Activated CD8-positive, alpha-beta memory T cell treated with anti-CD3 and anti-CD28 coated beads for 36 hours (primary cell): ENCODE results near the gene FBXO21. TPM values are rescaled to one million over a fixed set of nuclear protein-coding genes. Genes with fewer than 3 reads are reported as not detected.
"Not testable (repeated sequence)": the region's sequence is repeated elsewhere in the genome, so short reads cannot be mapped to it uniquely, and the experiment has no call there.

ENCODE experiments used
- CTCF ChIA-PET: fragments of 350-600 bp; sonication (Branson Sonifier 250); formaldehyde crosslinking; loops from one replicate; lab custom pipeline; 2021; ENCODE audit warnings: antibody characterized with exemption; lab: Charles Lee
- POLR2A ChIA-PET: fragments of 350-600 bp; sonication (Branson Sonifier 250); formaldehyde crosslinking; loops from one replicate; lab custom pipeline; 2021; ENCODE audit warnings: antibody characterized with exemption; lab: Charles Lee
- total RNA-seq, 2 experiments: library from RNA; stranded (reverse); gene quantifications; one replicate each; pipeline ENCODE4 v1.2.3, GENCODE V29; 2021

Gene FBXO21
- total RNA-seq, 2 experiments from 2014 or later, result 27.4 to 28.0 TPM

DNA sequence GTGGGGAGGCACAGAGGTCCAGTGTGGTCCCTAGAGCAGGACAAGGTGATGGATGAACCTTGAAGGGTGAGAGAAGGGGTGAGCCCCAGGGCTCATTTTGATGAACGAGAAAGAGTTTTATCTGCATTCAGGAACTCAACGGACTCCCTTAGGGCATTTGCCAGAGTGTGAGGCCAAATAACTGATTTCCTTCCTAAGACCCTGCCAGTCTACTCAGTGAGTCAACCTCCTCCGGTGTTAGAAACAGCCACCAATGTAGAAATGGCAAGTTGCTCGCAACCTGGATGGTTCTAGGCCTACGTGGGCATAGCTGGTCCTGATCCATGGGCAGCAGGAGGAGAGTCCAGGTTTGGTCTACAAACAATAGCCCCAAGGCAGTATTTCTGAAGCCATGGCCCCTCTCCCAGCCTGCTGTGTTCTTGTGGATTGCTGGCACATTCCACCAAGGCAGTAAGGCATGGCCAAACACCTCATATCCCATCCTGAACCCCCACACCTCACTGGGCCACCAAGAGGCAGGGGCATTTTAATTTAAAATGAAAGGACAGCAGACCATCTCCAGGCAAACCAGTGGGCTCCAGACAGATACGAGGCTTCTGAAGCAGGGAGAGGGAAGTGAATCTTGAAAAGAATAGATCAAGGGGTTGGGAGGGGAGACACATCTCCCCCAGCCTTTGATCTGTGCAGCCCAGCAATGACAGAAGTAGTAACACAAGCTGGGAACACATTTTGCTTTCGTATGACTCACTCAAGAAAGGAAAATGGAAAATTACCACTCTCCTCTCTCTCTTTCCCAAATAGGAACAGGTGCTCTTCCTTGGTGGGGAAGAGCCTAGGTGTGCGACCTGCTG is 65.6 kb downstream of the FBXO21 start:
- CTCF ChIA-PET, result no interaction called here
- POLR2A ChIA-PET, result no interaction called here

- CTCF ChIA-PET, result interaction anchor here (1.1 to 1.6 kb wide), 2 partner anchors 28 to 412 kb away, joined by 3 read pairs; no protein-coding TSS in a partner anchor
- POLR2A ChIA-PET, result no interaction called here
Observed at GRCh38 chr12:117121441-117121840, 68.8 kb downstream of the FBXO21 start.

- POLR2A ChIA-PET, result no interaction called here
- CTCF ChIA-PET, result interaction anchor here (1.3 to 2.7 kb wide), 6 partner anchors 10 to 411 kb away, joined by 3 to 24 read pairs (median 5); no protein-coding TSS in a partner anchor
Observed at GRCh38 chr12:117120787-117121186, 69.5 kb downstream of the FBXO21 start.

DNA sequence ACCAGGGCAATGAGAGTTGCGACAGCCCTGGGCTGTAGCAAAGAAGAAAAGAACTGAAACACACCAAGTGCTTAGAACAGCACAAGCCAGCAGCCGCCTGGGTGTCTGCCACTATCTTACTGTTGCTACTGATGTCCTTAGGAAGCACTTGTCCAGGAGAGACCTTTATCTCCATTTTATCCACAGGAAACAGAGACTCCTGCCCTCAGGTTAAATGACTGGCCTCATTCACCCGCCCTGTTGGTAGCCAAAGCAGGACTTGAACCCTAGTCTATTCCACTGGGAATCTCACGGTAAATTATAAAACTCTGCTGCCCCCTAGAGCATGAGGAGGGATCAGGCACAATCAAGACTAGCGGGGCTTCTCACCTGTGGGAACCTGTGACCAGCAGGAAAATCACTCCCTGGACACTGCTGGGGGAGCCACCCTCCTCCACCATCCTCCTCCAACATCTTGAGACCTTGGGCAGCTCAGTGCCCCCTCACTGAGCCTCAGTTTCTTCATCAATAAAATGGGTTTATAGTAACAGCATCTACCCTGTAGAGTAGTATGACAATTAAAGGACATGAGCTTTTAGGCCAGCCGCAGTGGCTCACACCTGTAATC is 70.6 kb downstream of the FBXO21 start:
- POLR2A ChIA-PET, result no interaction called here
- CTCF ChIA-PET, result interaction anchor here (0.6 to 2.7 kb wide), 11 partner anchors 9 to 416 kb away, joined by 3 to 24 read pairs (median 5); no protein-coding TSS in a partner anchor

DNA sequence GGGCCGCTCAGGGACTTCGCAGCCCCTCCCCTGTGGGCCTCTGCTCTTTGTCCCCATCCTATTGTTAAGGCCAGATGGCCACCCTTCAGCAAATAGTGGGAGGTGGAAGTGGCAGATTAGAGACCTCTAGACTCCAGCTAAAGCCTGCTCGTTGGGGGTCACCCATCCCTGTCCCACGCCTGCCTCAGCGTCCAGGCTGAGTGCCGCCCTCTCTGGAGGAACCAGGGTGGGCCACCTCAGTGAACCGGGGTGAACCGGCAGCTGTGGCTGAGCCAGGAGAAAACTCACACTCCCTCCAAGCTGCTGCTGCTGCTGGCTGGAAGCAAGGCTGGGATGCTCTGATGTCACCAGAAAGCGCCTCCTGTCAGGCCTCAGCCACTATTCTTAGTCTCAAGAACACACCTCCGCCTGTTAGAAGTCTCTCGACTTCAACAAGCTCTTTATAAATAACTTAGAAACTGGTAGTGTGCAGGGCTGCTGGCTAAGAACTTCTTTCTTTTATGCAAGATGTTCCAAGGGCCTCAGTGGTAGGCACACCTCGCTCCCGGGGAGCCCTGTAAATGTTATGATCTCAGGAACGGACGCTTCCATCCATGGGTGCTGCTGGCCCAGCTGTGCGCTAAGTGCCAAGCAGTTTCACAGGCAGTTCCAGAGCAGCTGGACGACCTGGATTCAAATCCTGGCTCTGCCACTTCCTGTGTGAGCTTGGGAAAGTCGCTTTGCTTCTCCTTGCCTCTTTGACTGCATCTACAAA is 71.3 kb downstream of the FBXO21 start:
- ChIA-PET CTCF (interaction anchor here (1.2 to 2.7 kb wide), 8 partner anchors 8 to 416 kb away, joined by 3 to 24 read pairs (median 5); no protein-coding TSS in a partner anchor), POLR2A (no interaction called here)

DNA sequence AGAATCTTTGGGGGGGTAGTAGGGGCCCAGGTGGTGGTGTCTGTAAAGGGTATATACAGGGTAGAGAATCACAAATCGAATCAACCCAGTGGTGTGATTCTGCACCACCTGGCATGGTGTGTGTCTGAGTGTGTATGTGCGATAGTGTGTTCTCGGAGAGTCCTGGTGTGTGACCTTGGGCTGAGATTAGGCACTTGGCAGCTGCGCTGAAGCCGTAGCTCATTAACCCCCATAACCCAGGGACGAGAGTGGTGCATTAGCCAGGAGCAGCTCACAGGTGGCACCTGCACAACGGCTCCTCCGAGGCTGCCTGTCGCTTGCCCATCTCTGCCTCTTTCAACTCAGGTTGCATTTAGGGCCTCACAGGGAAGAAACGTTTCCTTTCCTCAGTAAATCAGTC is 75.5 kb downstream of the FBXO21 start:
- CTCF ChIA-PET, result no interaction called here
- POLR2A ChIA-PET, result no interaction called here

DNA sequence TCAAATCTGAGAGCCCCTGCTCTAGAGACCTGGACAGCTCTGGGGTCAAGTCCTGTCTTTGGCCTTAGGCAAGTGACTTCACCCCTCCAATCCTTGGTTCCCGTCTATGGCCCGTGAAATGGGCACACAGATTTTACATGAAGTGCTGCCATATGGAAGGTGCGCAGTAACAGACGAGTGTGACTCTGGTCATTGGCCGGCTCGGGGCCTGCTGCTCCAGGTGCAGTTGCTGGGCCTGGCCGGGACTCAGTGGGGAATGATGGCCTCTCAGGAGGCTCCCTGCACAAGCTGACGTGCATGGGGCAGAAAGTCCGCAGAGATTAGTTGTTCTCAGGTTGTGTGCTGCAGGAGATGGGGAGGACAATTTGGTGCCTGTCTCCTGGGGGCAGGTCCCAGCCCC is 77.0 kb downstream of the FBXO21 start:
- ChIA-PET CTCF (no interaction called here), POLR2A (no interaction called here)

- POLR2A ChIA-PET, result no interaction called here
- CTCF ChIA-PET, result interaction anchor here (0.9 to 1.1 kb wide), 2 partner anchors 8 to 38 kb away, joined by 3 to 5 read pairs; no protein-coding TSS in a partner anchor
Observed at GRCh38 chr12:117111821-117112595, 78.3 kb downstream of the FBXO21 start.

GRCh38 chr12:117111386-117111785 is 78.9 kb downstream of the FBXO21 start:
- ChIA-PET CTCF (interaction anchor here (0.9 to 1.1 kb wide), 2 partner anchors 8 to 39 kb away, joined by 3 to 5 read pairs; no protein-coding TSS in a partner anchor), POLR2A (no interaction called here)

- CTCF ChIA-PET, result no interaction called here
- POLR2A ChIA-PET, result no interaction called here
Observed at GRCh38 chr12:117109943-117110635, 80.2 kb downstream of the FBXO21 start.

DNA sequence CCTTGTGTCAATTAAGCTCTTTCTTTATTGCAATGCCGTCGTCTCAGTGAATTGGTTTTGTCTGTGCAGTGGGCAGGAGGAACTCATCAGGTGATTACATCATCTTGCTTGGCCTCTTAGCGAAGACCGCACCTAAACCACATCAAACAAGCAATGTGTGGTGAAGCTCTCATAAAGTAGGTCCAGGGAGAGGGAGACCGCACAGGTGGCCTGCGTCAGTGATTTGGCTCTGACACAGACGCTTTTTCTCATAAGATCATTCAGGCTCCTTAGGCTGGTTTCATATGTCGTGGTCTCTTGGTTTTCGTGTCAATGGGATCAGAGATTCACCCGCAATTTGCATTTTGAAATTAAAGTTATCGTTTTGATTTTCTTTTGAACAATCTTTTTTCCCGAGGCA is 84.4 kb downstream of the FBXO21 start:
- ChIA-PET POLR2A (no interaction called here), CTCF (no interaction called here)

- CTCF ChIA-PET, POLR2A ChIA-PET: not testable (repeated sequence)
Observed at GRCh38 chr12:117104003-117104402, 86.3 kb downstream of the FBXO21 start.

DNA sequence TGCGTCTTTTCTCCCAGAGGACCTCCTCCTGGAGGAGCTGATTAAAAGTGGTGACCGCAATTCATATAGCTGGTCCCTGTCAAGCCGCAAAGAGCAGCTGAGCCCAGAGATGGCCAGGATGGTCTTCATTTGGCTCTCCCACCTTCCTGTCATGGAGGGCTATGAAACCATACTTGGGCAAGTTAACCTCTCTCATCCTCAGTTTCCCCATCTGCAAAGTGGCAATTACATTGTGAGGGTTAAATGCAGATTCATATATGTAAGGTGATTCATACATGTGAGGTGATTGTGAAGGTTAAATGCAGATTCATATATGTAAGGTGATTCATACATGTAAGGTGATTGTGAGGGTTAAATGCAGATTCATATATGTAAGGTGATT is 87.5 kb downstream of the FBXO21 start:
- POLR2A ChIA-PET, result no interaction called here

GRCh38 chr12:117101953-117102799 is 88.1 kb downstream of the FBXO21 start:
- ChIA-PET CTCF (no interaction called here), POLR2A (no interaction called here)

More for the DNA sequence above, 87.5 kb downstream of the FBXO21 start:
- CTCF ChIA-PET, result no interaction called here

GRCh38 chr12:117100851-117101673 is 89.2 kb downstream of the FBXO21 start:
- POLR2A ChIA-PET, result no interaction called here
- CTCF ChIA-PET, result interaction anchor here (1.0 kb wide), 1 partner anchor 74 kb away, joined by 3 read pairs; no protein-coding TSS in a partner anchor

- ChIA-PET POLR2A (no interaction called here), CTCF (interaction anchor here (0.9 kb wide), 1 partner anchor 184 kb away, joined by 3 read pairs; no protein-coding TSS in a partner anchor)
Observed at GRCh38 chr12:117100251-117100650, 90.0 kb downstream of the FBXO21 start.
